ENCODE measurements around the gene WASHC3.

- TF ChIP-seq POLR2A (IDR thresholded peaks at IDR 0.05): no peak
- no peak for TF ChIP-seq CTCF (IDR thresholded peaks at IDR 0.05)
- no peak for TF ChIP-seq POLR2AphosphoS5 (IDR thresholded peaks at IDR 0.05)
Observed at GRCh38 chr12:101966496-101966895, 95.3 kb downstream of the WASHC3 start.

Measured in stomach (tissue), 4 donors.